ENCODE data around the gene ADAMTSL1. TPM values are rescaled to one million over a fixed set of nuclear protein-coding genes. Genes with fewer than 3 reads are reported as not detected.

Gene ADAMTSL1
- total RNA-seq, 1 donor from 2014 or later: 0.56 TPM

DNA sequence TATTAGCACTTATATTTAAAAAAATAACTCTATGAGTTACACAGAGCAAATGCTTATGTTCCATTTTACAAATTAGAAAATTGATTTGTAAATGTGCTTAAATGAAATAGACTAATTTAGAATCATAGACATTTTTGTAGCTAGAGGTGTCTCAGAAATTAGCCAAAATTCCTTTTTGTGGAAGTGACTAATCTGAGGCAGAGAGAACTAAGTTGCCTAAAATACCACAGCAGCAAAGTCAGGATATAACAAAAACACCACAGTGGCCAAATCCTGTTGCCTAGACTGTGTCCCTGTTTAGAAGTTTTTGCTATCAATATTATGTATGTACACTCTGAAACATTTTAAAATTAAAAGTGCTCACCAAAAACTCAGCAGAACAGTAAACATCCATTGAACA lies 18.7 kb downstream of the ADAMTSL1 start:
- no peak for ATAC-seq (ENCODE audit: poor library complexity)
- intact Hi-C loops (cut with DNase I): no loop called here
- DNase-seq: no peak

DNA sequence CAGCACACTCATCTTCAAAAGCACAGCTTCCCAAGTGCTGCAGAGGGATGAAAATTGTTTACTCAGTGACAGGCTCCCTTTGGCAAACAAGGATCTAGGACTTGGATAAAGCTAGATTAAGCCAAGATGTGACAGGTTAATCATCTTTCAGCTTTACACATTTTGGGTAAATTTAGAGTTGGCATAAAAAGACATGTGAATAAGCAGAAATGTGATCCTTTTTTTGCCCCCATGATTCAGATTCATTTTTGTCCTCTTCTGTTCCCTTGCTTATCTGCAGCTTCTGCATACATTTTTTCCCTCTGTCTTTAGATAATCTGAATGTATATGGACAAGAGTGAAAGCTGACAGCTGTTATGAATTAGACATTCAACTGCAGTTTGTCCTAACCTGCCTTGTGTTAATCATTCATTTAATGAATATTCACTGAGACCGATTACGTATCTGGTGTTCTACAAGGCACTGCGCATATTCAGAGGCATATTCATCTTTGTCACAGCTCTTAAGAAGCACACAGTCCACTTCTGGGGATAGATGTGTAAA lies 19.6 kb downstream of the ADAMTSL1 start:
- intact Hi-C loops (cut with DNase I): no loop called here
- ATAC-seq (ENCODE audit: poor library complexity): no peak

GRCh38 chr9:18495065-18495464 lies 21.1 kb downstream of the ADAMTSL1 start:
- DNase-seq: no peak
- intact Hi-C loops (cut with DNase I): no loop called here
- ATAC-seq (ENCODE audit: poor library complexity): no peak

More for the DNA sequence above, 19.6 kb downstream of the ADAMTSL1 start:
- no peak for DNase-seq

DNA sequence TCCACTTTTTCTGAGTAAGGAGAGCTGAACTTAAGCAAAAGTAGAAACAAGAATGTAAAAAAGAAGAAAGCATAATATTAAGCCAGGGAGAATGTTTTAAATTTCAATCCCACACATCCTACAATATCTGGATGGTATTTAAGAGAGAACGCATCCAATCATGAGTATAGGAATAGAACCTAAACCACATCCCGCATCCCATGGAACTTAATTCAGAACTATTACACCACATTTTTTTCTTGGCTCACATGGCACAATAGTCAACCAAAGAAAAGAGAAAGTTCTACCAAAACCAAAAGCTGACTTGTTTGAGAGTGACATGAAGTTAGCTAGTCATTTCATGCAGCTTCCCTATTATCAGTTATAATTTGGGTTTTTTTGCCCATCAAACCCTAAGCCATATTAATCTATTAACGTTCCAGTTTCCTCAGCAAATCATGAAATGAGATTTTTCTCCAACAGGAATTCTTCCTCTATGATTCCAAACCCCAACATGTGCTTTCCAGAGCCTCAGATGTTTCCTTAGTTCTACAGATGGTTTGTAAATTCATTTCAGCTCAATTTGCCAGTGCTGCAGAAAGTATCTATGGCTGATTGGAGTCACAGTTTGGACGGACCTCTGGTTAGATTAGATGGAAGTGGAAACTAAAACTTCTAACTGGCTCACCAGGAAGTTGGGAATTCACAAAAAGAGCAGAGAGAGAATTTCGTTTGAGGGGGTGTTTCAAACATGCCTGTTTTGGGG lies 22.5 kb downstream of the ADAMTSL1 start:
- ATAC-seq (ENCODE audit: poor library complexity): no peak
- intact Hi-C loops (cut with DNase I): no loop called here
- DNase-seq: no peak

DNA sequence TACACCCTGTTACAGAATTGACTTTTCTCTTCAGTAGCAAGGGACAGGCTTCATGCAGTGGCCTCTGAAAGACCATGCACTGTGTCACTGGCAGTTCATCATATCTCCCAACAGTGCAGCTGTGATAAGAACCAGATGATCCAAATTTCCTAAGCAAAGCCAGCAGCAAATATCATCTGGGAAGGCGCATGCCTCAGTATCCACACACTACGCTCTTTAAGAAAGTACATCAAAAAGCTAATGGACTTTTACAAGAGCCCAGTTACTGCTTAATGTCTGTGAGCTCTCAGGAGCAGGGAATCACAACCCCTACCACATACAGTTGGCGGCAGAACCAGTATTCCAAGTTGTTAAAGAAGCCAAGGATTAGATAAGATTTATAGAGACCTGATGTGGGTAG lies 25.1 kb downstream of the ADAMTSL1 start:
- intact Hi-C loops (cut with DNase I): no loop called here
- ATAC-seq (ENCODE audit: poor library complexity) (peak; percentile 31), DNase-seq (no peak)

DNA sequence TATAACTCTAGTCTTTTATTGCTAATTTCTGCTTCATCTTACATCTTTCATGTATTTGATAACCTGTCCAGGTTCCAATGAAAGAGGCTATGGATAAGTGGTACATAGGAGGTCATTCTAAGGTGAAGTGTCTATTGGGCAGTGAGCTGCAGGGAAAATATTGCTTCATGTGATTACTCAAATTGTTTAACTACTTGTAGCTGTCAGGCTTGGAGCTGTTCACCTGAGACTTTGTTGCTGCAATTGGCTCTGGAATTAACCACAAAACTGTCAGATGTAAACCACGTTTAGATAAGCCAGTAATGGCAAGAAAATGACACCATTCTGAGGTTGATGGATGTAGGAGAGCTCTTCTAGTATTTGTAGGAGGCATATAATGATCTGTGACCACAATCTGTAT lies 26.0 kb downstream of the ADAMTSL1 start:
- intact Hi-C loops (cut with DNase I): no loop called here
- no peak for ATAC-seq (ENCODE audit: poor library complexity)
- DNase-seq: no peak

DNA sequence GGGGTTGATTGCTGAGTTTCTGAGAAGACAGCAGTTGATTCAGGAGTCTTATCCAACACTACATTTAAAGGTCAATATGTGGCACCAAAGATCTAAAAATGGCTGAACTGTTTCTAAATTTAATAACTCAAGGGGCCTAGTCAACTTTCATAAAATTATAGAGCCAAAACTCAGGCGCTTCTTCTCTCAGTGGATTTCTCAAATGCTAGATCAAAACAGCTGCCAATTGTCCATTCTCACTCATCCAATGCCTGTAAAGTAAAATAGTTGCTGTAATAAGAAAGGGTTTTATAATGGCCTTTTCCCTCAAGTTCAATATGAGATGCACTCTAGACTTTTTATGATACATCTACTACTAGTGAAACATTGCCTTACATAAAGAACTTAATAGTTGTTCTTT lies 26.5 kb downstream of the ADAMTSL1 start:
- intact Hi-C loops (cut with DNase I): no loop called here
- no peak for DNase-seq
- no peak for ATAC-seq (ENCODE audit: poor library complexity)

- intact Hi-C loops (cut with DNase I): no loop called here
- DNase-seq (no peak), ATAC-seq (ENCODE audit: poor library complexity) (no peak)
These were observed 28.0 kb downstream of the ADAMTSL1 start for GRCh38 chr9:18501949-18502348.

DNA sequence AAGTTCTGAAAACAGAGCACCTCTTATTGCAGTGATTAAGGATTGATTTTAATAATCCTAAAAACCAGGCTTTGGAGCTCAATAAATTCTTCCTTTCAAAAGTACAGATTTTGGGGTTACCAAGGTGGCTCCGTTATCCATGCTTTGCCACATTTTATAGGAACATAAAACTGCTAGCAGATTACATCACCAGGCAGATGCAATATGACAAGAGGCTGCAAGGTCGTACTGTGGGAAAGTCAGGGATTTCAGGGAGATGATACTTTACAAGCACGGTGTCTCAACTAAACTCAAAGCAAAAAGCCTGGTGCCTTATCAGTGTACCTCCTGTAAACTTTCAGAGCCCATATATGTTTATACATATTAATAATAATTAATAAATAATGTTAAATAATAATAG lies 28.6 kb downstream of the ADAMTSL1 start:
- ATAC-seq (ENCODE audit: poor library complexity): no peak
- no peak for DNase-seq
- intact Hi-C loops (cut with DNase I): no loop called here

- intact Hi-C loops (cut with DNase I): no loop called here
- DNase-seq: no peak
These were observed 30.8 kb downstream of the ADAMTSL1 start for GRCh38 chr9:18504707-18505106.

DNA sequence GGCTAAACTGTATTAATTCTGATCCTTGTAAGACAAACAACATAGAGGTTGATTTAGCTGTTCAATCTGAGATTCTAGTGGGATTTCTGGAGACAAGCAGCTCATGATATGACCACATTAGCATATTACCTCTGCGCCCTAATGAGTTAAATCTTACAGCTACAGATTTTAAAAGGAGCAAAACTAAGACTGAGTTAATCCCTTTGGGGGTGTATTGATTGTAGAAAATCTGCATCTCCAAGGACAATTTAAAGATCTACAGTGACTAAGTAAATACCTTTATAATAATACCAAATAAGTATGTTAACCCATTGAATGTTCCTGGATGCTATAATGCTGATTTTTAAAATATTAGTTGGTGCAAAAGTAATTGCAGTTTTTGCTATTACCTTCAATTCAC lies 33.2 kb downstream of the ADAMTSL1 start:
- intact Hi-C loops (cut with DNase I): no loop called here
- no peak for DNase-seq
- no peak for ATAC-seq (ENCODE audit: poor library complexity)

More at GRCh38 chr9:18504707-18505106, 30.8 kb downstream of the ADAMTSL1 start:
- ATAC-seq (ENCODE audit: poor library complexity): no peak

DNA sequence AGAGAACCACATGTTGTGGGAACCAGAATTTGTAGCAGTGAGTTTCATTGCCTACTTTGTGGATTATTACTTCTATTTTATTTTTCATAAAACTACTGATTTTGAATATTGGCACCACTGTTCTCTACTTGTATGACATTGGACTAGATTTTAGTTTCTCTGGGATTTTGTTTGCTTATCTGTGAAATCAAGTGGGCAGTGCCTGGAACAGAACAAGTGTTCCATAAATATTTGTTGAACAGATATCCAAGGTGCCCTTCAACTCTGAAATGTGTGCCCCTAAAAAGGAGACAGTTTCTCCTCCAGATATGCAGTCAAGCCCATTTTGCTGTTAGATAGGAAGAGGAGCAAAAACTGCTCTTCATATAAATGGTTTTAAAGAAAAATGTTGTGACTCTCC lies 42.6 kb downstream of the ADAMTSL1 start:
- intact Hi-C loops (cut with DNase I): no loop called here
- ATAC-seq (ENCODE audit: poor library complexity) (no peak), DNase-seq (no peak)

DNA sequence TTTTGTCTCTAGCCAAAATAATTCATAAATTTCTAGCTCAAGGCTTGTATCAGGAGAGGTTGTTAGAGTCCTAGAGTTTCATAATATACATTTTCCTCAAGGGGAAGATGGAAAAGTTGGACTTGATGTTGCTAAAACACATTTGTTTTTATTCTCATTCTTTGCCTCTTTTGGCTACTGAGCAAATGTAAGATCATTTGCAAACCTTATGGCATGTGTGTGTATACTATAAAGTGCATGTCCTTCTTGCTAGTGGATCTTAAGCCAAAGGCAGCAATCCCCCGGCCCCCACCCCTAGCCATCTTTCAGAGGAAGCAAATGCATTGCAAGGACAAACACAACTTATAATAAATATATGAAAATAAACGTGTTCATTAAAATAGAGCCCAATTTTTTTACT lies 43.0 kb downstream of the ADAMTSL1 start:
- ATAC-seq (ENCODE audit: poor library complexity) (no peak), DNase-seq (no peak)
- intact Hi-C loops (cut with DNase I): no loop called here

- intact Hi-C loops (cut with DNase I): no loop called here
- ATAC-seq (ENCODE audit: poor library complexity) (no peak), DNase-seq (no peak)
These were observed 46.6 kb downstream of the ADAMTSL1 start for GRCh38 chr9:18520416-18521047.

GRCh38 chr9:18526685-18527084 lies 52.7 kb downstream of the ADAMTSL1 start:
- intact Hi-C loops (cut with DNase I): no loop called here
- no peak for DNase-seq
- no peak for ATAC-seq (ENCODE audit: poor library complexity)

DNA sequence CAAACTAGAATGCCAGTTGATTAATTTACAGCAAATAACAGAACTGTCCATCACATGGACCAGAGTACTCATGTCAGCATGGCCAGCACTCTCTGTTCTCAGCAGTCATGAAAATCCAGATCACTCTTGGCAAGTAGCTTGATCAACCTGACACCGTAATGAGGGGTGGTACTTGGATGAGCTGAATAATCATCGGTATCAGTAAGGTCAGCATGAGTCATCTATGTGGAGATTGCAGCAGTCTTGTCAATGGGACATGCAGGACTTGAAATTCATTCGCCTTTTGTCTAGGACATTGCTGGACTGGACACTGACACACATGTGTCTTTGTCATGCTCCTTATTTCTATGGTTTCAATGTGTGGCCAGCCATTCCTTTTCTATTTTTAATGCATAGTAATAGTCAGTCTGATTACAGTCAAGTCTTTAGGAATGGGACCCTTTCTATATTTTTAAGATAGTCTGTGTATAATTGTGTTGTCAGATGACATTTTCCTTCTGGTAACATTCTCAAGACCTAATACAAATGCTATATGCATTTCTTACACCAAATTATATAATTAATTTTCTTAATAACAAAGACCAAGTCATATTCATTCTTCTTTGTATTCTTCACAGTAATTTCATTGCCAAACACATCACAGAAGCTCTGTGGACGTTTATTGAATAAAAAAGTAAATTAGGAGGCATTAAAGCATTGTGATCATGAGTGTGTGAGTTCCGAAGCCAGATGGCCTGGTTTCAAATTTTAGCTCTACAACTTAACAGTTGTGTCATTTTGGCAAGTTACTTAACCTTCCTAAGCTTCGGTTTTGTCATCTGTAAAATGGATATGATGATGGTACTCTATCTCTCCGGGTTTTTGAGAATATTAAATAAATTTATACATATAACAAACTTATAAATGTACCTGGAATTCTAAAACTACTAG lies 57.4 kb downstream of the ADAMTSL1 start:
- intact Hi-C loops (cut with DNase I): no loop called here

DNA sequence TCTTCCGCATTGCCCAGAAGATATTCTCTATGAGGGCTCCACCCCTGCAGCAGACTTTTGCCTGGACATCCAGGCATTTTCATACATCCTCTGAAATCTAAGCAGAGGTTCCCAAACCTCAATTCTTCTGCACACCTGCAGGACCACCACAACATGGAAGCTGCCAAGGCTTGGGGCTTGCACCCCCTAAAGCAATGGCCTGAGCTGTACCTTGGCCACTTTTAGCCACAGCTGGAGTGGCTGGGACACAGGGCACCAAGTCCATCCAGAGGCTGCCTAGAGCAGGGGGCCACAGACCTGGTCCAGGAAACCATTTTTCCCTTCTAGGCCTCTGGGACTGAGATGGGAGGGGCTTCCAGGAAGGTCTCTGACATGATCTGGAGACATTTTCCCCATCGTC lies 60.7 kb downstream of the ADAMTSL1 start:
- ATAC-seq (ENCODE audit: poor library complexity): no peak
- intact Hi-C loops (cut with DNase I): no loop called here
- DNase-seq: no peak

More for the DNA sequence above, 57.4 kb downstream of the ADAMTSL1 start:
- ATAC-seq (ENCODE audit: poor library complexity): no peak
- DNase-seq: no peak

DNA sequence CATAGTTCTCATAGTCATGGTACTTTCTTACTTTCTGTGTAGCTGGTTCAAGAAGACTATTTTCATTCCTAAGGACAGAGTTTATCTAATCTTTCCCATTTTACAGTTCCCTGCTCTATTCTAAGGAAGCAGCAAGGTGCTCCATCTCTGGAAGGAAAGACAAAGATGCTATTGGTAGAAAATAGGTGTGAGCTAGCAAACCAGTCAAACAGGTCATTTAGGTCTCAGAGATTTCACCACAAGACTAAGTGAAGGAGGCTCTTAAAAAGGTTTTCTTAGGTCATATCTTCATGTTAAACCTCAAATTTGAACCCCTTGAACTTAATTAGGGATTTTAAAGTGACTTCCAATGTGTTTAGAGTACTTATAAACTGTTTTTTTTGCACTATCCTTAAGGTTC lies 62.6 kb downstream of the ADAMTSL1 start:
- intact Hi-C loops (cut with DNase I): no loop called here
- ATAC-seq (ENCODE audit: poor library complexity) (no peak), DNase-seq (no peak)

- no peak for ATAC-seq (ENCODE audit: poor library complexity)
- no peak for DNase-seq
- intact Hi-C loops (cut with DNase I): no loop called here
These were observed 65.3 kb downstream of the ADAMTSL1 start for GRCh38 chr9:18539203-18539693.
